Measurements from ENCODE around the gene LAMC3.
A peak's percentile ranks its signal among the peaks of the same experiment; 100 is the strongest.

The LAMC3 gene

DNA sequence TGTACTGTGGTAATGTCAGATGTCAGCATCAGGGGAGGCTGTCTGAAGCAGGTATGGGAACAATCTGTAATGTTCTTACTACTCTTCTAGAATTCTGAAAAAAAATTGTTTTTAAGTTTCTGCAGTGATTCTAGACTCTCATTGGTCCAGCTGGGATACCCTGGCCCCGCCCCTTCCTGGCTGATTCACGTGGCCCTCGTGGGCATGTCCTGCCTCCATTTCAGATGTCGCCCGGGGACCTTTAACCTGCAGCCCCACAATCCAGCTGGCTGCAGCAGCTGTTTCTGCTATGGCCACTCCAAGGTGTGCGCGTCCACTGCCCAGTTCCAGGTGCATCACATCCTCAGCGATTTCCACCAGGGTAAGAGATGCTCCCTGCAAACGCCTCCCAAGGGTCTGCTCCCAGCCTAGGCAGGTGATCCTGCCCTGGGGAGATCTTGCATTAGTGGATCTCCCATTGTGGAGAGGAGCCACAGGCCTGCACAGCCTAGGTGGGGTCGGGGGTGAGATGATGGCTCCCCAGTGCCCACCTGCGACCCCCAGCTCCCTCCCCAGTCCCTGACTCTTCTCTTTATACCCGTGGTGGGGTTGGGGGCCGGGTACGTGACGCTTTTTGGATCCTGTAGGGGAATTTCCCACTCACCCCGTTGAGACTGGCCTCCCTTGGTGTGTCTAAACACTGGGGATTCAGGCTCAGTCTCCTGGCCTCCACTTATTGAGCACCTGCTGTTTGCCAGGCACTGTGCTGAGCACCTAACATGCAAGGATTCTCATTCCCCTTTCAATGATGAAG lies 36.5 kb downstream of the LAMC3 start:
- TF ChIP-seq, protein P1, sequence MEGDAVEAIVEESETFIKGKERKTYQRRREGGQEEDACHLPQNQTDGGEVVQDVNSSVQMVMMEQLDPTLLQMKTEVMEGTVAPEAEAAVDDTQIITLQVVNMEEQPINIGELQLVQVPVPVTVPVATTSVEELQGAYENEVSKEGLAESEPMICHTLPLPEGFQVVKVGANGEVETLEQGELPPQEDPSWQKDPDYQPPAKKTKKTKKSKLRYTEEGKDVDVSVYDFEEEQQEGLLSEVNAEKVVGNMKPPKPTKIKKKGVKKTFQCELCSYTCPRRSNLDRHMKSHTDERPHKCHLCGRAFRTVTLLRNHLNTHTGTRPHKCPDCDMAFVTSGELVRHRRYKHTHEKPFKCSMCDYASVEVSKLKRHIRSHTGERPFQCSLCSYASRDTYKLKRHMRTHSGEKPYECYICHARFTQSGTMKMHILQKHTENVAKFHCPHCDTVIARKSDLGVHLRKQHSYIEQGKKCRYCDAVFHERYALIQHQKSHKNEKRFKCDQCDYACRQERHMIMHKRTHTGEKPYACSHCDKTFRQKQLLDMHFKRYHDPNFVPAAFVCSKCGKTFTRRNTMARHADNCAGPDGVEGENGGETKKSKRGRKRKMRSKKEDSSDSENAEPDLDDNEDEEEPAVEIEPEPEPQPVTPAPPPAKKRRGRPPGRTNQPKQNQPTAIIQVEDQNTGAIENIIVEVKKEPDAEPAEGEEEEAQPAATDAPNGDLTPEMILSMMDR (IDR thresholded peaks at IDR 0.05): no peak
- intact Hi-C loops (cut with DNase I; ENCODE audit: low total_unique reads): loop anchor here (5.0 kb wide), 1 partner anchor 343 kb away; no protein-coding TSS in a partner anchor
- H3K27ac ChIP-seq: no peak overlapping the region
- no peaks in the 10 kb centered on the region for H3K9me3 ChIP-seq
- H3K27me3 ChIP-seq: no peaks in the 10 kb centered on the region
- H3K36me3 ChIP-seq: no peaks in the 10 kb centered on the region
- no peak overlapping the region for H3K4me3 ChIP-seq
- H3K4me1 ChIP-seq: peaks cover 0 to 4% (median 0%) of the 10 kb centered on the region in 4 donors
- DNase-seq: no peak

DNA sequence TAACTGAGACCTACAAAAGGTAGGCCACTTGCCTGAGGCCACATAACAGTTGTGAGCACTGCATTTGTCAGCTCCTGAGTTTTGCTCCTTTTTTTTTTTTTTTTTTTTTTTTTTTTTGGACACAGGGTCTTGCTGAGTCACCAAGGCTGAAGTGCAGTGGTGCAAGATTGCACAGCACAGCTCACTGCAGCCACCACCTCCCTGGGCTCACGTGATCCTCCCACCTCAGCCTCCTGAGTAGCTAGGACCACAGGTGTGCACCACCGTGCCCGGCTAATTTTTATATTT lies 37.1 kb downstream of the LAMC3 start:
- Histone ChIP-seq H3K4me1 (peaks cover 0 to 4% (median 0%) of the 10 kb centered on the region in 4 donors), H3K27me3 (no peaks in the 10 kb centered on the region), H3K36me3 (no peaks in the 10 kb centered on the region), H3K9me3 (no peaks in the 10 kb centered on the region), H3K4me3 (no peak overlapping the region), H3K27ac (no peak overlapping the region)
- intact Hi-C loops (cut with DNase I; ENCODE audit: low total_unique reads): loop anchor here (5.0 kb wide), 1 partner anchor 344 kb away; no protein-coding TSS in a partner anchor
- no peak for DNase-seq
- TF ChIP-seq, protein P1 (IDR thresholded peaks at IDR 0.05): no peak

DNA sequence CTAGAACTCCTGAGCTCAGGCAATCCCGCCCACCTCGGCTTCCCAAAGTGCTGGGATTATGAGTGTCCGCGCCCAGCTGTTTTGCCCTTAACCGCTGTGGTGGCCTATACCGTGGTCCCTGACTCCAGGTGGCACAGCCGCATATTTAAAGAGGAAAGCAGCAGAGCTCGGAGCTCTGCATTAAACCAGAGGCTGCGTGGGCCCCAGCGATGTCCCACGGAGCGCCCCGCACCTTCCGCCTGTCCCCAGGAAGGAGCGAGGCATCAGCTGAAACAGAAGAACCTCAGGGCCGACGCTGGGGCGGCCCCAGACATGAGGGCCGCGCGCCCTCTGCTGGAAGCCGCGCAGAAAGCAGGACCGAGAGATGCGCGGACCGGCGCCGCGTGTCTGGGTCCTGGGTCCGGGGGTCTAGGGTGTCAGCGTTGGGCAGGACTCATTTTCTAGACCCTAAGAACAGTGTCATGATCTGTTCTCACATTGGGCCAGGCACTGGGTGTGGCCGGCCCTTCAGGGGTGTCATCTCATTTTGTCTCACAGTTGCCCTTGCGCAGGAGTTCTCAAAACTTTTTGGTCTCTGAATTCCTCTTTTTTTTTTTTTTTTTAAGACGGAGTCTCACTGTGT lies 37.7 kb downstream of the LAMC3 start:
- H3K36me3 ChIP-seq: no peaks in the 10 kb centered on the region
- TF ChIP-seq, protein P1 (IDR thresholded peaks at IDR 0.05): peak; percentile 89 to 91
- peaks cover 0 to 4% (median 0%) of the 10 kb centered on the region in 4 donors for H3K4me1 ChIP-seq
- H3K4me3 ChIP-seq: peak overlapping the region in 1 of 2 donors; percentile 18
- H3K27me3 ChIP-seq: no peaks in the 10 kb centered on the region
- intact Hi-C loops (cut with DNase I; ENCODE audit: low total_unique reads): loop anchor here (5.0 kb wide), 1 partner anchor 344 kb away; no protein-coding TSS in a partner anchor
- no peak overlapping the region for H3K27ac ChIP-seq
- no peaks in the 10 kb centered on the region for H3K9me3 ChIP-seq
- peak in 1 of 2 donors; percentile 64 for DNase-seq

DNA sequence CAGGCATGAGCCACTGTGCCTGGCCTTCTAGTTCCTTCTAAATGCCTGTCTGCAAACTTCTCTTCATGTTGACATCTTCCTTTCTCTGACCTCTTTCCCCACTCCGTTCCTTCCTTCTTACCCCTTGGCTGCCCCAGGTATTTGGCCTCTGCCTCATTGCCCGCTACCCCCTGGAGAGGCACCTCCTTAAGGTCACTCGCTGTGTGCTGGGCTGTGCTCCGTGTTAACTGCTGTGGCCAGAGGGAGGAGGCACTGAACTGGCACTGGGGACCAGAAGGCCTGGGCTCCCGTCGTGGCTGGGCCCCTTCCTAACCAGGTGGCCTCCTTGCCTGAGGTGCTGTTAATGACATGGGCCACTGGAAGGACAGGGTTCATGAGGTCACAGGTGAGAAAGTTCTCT lies 39.4 kb downstream of the LAMC3 start:
- Histone ChIP-seq H3K27me3 (peaks cover 0 to 6% of the 10 kb centered on the region in 2 donors), H3K27ac (no peak overlapping the region), H3K9me3 (no peaks in the 10 kb centered on the region), H3K4me1 (peaks cover 0 to 4% (median 0%) of the 10 kb centered on the region in 4 donors), H3K4me3 (no peak overlapping the region), H3K36me3 (no peaks in the 10 kb centered on the region)
- intact Hi-C loops (cut with DNase I; ENCODE audit: low total_unique reads): loop anchor here (5.0 kb wide), 1 partner anchor 346 kb away; no protein-coding TSS in a partner anchor
- DNase-seq: no peak
- TF ChIP-seq, protein P1 (IDR thresholded peaks at IDR 0.05): no peak

DNA sequence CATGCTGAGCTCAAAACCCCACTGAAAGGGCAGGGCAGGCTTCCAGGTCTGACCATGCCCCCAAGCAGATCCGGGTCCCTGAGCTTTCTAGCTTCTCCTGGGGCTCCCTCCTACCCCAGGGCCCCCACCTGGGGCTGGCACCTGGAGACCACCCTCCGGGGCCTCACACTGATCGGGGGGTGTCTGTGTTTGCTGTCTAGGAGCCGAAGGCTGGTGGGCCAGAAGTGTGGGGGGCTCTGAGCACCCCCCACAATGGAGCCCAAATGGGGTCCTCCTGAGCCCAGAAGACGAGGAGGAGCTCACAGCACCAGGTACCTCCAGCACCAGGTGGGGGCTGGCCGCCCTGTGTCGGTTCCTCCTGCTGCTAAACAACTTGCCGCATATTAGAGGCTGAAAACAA lies 39.8 kb downstream of the LAMC3 start:
- no peak for DNase-seq
- intact Hi-C loops (cut with DNase I; ENCODE audit: low total_unique reads): loop anchor here (5.0 kb wide), 1 partner anchor 347 kb away; no protein-coding TSS in a partner anchor
- no peaks in the 10 kb centered on the region for H3K9me3 ChIP-seq
- no peak overlapping the region for H3K4me3 ChIP-seq
- H3K4me1 ChIP-seq: peaks cover 0 to 4% (median 0%) of the 10 kb centered on the region in 4 donors
- no peak overlapping the region for H3K27ac ChIP-seq
- TF ChIP-seq, protein P1 (IDR thresholded peaks at IDR 0.05): no peak
- H3K36me3 ChIP-seq: no peaks in the 10 kb centered on the region
- peaks cover 0 to 7% of the 10 kb centered on the region in 2 donors for H3K27me3 ChIP-seq

Data from tibial artery (tissue), 4 donors.